K562 (cell line): ENCODE measurements around the gene BCAP31.

Experiments used
- CC2D1A ChIP-seq: fragments of 450-650 bp; IDR thresholded peaks from 2 replicates; pipeline ENCODE4 v1.6.1; 2017; ENCODE audit warnings: mild to moderate bottlenecking
- CHD1 ChIP-seq: fragments of 200-600 bp; sonication (generic); IDR thresholded peaks from one replicate; pipeline ENCODE4 v1.6.1; 2012; ENCODE audit warnings: mild to moderate bottlenecking, moderate library complexity, low read length, inconsistent platforms
- HDAC2 ChIP-seq: fragments of 450-650 bp; IDR thresholded peaks from 2 replicates; pipeline ENCODE4 v1.6.1; 2016; ENCODE audit warnings: mild to moderate bottlenecking
- POLR2A ChIP-seq: fragments of 450-650 bp; conservative IDR thresholded peaks from 2 replicates; pipeline ENCODE4 v1.6.1; 2016
- POLR2AphosphoS5 ChIP-seq: IDR thresholded peaks from 2 replicates; pipeline ENCODE4 v1.6.1; 2011; ENCODE audit warnings: mild to moderate bottlenecking, low read depth, low read length, moderate library complexity; ENCODE audit not compliant: control insufficient read depth, insufficient read depth

DNA sequence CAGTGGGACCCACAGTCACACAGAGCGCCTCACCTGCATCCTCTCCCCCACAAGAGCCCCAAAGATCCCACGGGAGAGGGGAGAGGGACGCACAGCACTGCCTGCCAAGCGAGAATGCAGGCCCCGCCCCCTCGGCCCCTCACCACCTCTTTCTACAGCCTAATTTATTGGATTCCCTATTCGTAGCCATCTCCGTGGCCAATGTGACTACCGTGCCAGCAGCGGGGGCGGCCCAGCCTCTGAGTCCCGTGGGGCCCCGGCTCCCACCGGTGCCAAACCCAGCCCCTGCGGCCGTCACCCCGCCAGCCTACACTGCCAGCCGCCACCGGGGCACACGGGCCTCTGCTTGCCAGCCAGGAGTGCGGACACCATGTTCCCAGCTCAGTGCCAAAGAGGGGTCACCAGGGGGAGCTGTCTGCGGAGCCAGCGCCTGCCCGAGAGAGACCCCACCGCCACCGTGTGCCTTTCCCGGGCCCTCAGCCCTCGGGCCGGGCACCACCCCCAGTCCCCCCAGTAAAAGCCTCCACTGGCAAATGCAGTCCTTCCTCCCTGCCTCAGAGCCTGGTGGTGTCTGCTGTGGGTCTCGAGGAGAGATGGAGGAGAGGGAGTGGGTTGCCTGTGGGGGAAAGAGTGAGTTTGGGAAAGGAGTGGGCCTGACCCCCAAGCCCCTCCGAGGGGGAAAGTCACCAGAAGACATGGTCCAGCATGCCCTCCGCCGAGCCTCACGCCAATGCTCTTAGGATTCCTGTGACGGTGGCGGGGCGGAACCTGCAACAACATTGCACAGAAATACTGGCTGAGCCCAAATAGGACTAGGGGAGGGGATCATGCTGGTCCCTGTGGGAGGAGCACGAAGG is 20.3 kb upstream of the BCAP31 start:
- no peak for TF ChIP-seq HDAC2
- no peak for TF ChIP-seq CHD1
- TF ChIP-seq CC2D1A: no peak
- TF ChIP-seq POLR2A: no peak
- no peak for TF ChIP-seq POLR2AphosphoS5
